CD4-positive, alpha-beta T cell treated with Interleukin-12 subunit alpha and Interleukin-12 subunit beta, for 1 hour (primary cell): ENCODE measurements around the gene ASCL3.
"Not testable (repeated sequence)": the region's sequence is repeated elsewhere in the genome, so short reads cannot be mapped to it uniquely, and the experiment has no call there.

Experiments used
- DNase-seq: peaks from one replicate; pipeline ENCODE4 v3.0.0-alpha.2; 2020

Gene ASCL3

GRCh38 chr11:8947230-8947943, 4.6 kb upstream of the ASCL3 start:
- no peak for DNase-seq

GRCh38 chr11:8941341-8942103, 1.3 kb downstream of the ASCL3 start:
- no peak for DNase-seq

- no peak for DNase-seq
Observed at GRCh38 chr11:8937659-8938058, 5.2 kb downstream of the ASCL3 start.

- DNase-seq = no peak
Observed at GRCh38 chr11:8937159-8937558, 5.7 kb downstream of the ASCL3 start.

GRCh38 chr11:8935789-8936188, 7.0 kb downstream of the ASCL3 start:
- not testable (repeated sequence) for DNase-seq

- DNase-seq = no peak
Observed at GRCh38 chr11:8934742-8935488, 7.9 kb downstream of the ASCL3 start.

GRCh38 chr11:8933931-8934330, 8.9 kb downstream of the ASCL3 start:
- no peak for DNase-seq

GRCh38 chr11:8932564-8933180, 10.1 kb downstream of the ASCL3 start, which contains the start of gene C11orf16:
Gene C11orf16, minus strand, starts transcription at chr11:8932947. Its CDS starts 639 bp downstream, at chr11:8932308.
- DNase-seq = no peak

GRCh38 chr11:8930456-8931175, 12.2 kb downstream of the ASCL3 start:
- DNase-seq = no peak

- no peak for DNase-seq
Observed at GRCh38 chr11:8928981-8929615, 13.7 kb downstream of the ASCL3 start.

- DNase-seq = no peak
Observed at GRCh38 chr11:8928205-8928604, 14.6 kb downstream of the ASCL3 start.

- no peak for DNase-seq
Observed at GRCh38 chr11:8927233-8927632, 15.6 kb downstream of the ASCL3 start.

GRCh38 chr11:8926236-8926635, 16.6 kb downstream of the ASCL3 start:
- DNase-seq = no peak

- no peak for DNase-seq
Observed at GRCh38 chr11:8925711-8926110, 17.1 kb downstream of the ASCL3 start.

GRCh38 chr11:8922691-8923090, 20.1 kb downstream of the ASCL3 start:
- DNase-seq = no peak

- DNase-seq = no peak
Observed at GRCh38 chr11:8917157-8917825, 25.5 kb downstream of the ASCL3 start.

- no peak for DNase-seq
Observed at GRCh38 chr11:8914661-8915018, 28.2 kb downstream of the ASCL3 start.

GRCh38 chr11:8913961-8914660, 28.7 kb downstream of the ASCL3 start:
- DNase-seq = peak; percentile 55

GRCh38 chr11:8911029-8911823, 31.6 kb downstream of the ASCL3 start, which contains the start of gene AKIP1:
Gene AKIP1, plus strand, starts transcription at chr11:8911189. Its CDS starts 261 bp downstream, at chr11:8911450.
- DNase-seq = peak; percentile 85

GRCh38 chr11:8910649-8911026, 32.2 kb downstream of the ASCL3 start:
- no peak for DNase-seq
